ENCODE results near the gene ZNF653. TPM values are rescaled to one million over a fixed set of nuclear protein-coding genes. Genes with fewer than 3 reads are reported as not detected.

The ZNF653 gene
- polyA plus RNA-seq, 1 experiment, result 4.6 TPM

DNA sequence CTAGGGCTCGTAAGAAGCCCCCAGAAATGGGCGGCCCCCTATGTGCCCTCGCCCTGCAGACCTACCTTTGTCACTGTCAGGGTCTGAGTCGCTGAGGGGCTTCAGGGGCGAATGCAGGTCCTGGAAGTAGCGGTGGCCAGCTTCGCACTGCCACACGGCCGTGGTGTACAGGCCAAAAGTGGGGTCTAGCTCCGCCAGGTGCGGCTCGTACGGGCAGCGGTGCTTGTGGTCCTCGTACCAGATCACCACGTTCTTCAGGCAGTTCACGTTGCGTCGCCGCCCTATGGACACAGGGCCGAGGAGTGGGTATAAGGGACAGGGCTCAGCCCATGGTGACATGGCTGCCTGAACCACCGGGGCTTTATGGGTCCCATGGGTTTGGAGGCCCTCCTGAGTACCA, 9.8 kb downstream of the ZNF653 start:
- Histone ChIP-seq H3K36me3 (ENCODE audit: control insufficient read depth, insufficient read depth, low read length) (peaks cover 6% of the 10 kb centered on the region), H3K27me3 (ENCODE audit: control insufficient read depth, insufficient read depth, low read length) (no peaks in the 10 kb centered on the region), H3K4me3 (ENCODE audit: low read depth, low read length) (no peak overlapping the region)
- TF ChIP-seq, protein P1, sequence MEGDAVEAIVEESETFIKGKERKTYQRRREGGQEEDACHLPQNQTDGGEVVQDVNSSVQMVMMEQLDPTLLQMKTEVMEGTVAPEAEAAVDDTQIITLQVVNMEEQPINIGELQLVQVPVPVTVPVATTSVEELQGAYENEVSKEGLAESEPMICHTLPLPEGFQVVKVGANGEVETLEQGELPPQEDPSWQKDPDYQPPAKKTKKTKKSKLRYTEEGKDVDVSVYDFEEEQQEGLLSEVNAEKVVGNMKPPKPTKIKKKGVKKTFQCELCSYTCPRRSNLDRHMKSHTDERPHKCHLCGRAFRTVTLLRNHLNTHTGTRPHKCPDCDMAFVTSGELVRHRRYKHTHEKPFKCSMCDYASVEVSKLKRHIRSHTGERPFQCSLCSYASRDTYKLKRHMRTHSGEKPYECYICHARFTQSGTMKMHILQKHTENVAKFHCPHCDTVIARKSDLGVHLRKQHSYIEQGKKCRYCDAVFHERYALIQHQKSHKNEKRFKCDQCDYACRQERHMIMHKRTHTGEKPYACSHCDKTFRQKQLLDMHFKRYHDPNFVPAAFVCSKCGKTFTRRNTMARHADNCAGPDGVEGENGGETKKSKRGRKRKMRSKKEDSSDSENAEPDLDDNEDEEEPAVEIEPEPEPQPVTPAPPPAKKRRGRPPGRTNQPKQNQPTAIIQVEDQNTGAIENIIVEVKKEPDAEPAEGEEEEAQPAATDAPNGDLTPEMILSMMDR (IDR thresholded peaks at IDR 0.05; ENCODE audit: insufficient read depth, low read depth, low read length), result no peak
- no peak for DNase-seq (ENCODE audit: low read depth)
- ChIA-PET CTCF (interaction anchor here (0.9 to 4.5 kb wide), 4 partner anchors 14 to 92 kb away, joined by 3 to 22 read pairs (median 5); partner anchors contain the start of genes ELAVL3 and ELOF1), POLR2A (no interaction called here)

- H3K36me3 ChIP-seq (ENCODE audit: control insufficient read depth, insufficient read depth, low read length), result peaks cover 6% of the 10 kb centered on the region
- TF ChIP-seq, protein P1 (IDR thresholded peaks at IDR 0.05; ENCODE audit: insufficient read depth, low read depth, low read length), result no peak
- H3K27me3 ChIP-seq (ENCODE audit: control insufficient read depth, insufficient read depth, low read length), result no peaks in the 10 kb centered on the region
- no peak overlapping the region for H3K4me3 ChIP-seq (ENCODE audit: low read depth, low read length)
- DNase-seq (ENCODE audit: low read depth), result no peak
- ChIA-PET CTCF (interaction anchor here (0.9 to 4.5 kb wide), 3 partner anchors 13 to 93 kb away, joined by 3 to 22 read pairs (median 7); partner anchors contain the start of genes ELAVL3 and ELOF1), POLR2A (no interaction called here)
Observed at GRCh38 chr19:11495481-11495880, 10.2 kb downstream of the ZNF653 start.

DNA sequence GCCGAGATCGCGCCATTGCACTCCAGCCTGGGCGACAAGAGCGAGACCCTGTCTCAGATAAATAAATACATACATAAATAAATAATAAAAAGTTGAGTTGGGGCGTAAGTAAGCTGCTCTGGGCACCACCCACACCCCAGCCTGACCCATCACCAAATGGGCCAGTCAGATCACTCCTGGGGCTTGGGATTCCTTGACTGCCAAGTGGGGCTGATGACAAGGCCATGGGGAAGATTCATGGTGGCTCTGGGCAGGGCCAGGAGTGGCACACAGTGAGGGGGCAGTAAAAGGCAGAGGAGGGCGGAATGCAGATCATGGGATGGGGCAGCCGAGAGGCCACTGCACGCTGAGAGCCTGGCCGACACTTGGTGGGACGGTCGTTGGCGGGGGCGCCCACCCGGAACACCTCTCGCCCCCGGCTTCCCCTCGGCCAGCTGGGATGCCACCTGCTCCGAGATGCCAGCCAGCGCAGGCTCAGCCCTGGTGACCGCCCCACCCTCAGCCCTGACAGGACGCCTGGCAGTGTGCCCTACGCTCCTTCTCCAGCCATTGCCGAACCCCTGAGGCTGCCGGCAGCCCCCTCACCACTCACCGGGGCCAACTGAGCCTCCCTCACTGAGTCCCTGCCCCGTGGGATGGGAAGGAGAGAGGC, 10.9 kb downstream of the ZNF653 start:
- no peak for DNase-seq (ENCODE audit: low read depth)
- CTCF ChIA-PET, result interaction anchor here (0.9 to 4.5 kb wide), 5 partner anchors 12 to 93 kb away, joined by 3 to 22 read pairs (median 7); partner anchors contain the start of genes ELAVL3 and ELOF1
- peaks cover 6% of the 10 kb centered on the region for H3K36me3 ChIP-seq (ENCODE audit: control insufficient read depth, insufficient read depth, low read length)
- H3K27me3 ChIP-seq (ENCODE audit: control insufficient read depth, insufficient read depth, low read length), result no peaks in the 10 kb centered on the region
- no peak overlapping the region for H3K4me3 ChIP-seq (ENCODE audit: low read depth, low read length)
- POLR2A ChIA-PET, result no interaction called here
- TF ChIP-seq, protein P1 (IDR thresholded peaks at IDR 0.05; ENCODE audit: insufficient read depth, low read depth, low read length), result no peak

DNA sequence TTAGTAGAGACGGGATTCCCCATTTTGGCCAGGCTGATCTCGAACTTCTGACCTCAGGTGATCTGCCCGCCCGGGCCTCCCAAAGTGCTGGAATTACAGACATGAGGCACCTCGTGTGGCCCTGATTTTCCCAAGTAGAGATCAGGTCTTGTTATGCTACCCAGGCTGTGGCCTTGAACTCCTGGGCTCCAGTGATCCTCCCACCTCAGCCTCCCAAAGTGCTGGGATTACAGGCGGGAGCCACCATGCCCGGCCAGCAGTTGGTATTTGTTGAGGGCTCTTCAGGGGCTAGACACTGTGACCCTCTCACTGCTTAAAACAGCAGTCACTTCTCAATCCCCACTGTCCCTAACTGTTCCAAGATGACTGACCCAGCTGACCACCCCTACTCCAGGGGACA, 16.3 kb downstream of the ZNF653 start:
- POLR2A ChIA-PET, result no interaction called here
- peaks cover 1% of the 10 kb centered on the region for H3K36me3 ChIP-seq (ENCODE audit: control insufficient read depth, insufficient read depth, low read length)
- H3K4me3 ChIP-seq (ENCODE audit: low read depth, low read length), result no peak overlapping the region
- DNase-seq (ENCODE audit: low read depth), result no peak
- CTCF ChIA-PET, result no interaction called here
- no peaks in the 10 kb centered on the region for H3K27me3 ChIP-seq (ENCODE audit: control insufficient read depth, insufficient read depth, low read length)
- TF ChIP-seq, protein P1 (IDR thresholded peaks at IDR 0.05; ENCODE audit: insufficient read depth, low read depth, low read length), result no peak

GRCh38 chr19:11486661-11487503, 18.8 kb downstream of the ZNF653 start:
- POLR2A ChIA-PET, result no interaction called here
- peaks cover 1% of the 10 kb centered on the region; the same call in 1 of the 2 replicates for H3K36me3 ChIP-seq (ENCODE audit: control insufficient read depth, insufficient read depth, low read length)
- DNase-seq (ENCODE audit: low read depth), result no peak
- H3K4me3 ChIP-seq (ENCODE audit: low read depth, low read length), result no peak overlapping the region
- CTCF ChIA-PET, result interaction anchor here (0.6 to 1.2 kb wide), 3 partner anchors 100 to 642 kb away, joined by 3 read pairs; no protein-coding TSS in a partner anchor
- H3K27me3 ChIP-seq (ENCODE audit: control insufficient read depth, insufficient read depth, low read length), result peaks cover 3% of the 10 kb centered on the region
- TF ChIP-seq, protein P1 (IDR thresholded peaks at IDR 0.05; ENCODE audit: insufficient read depth, low read depth, low read length), result no peak
